GM19043 (cell line): ENCODE results near the gene LAMB3.
A peak's percentile ranks its signal among the peaks of the same experiment; 100 is the strongest.

ENCODE experiments used
- ATAC-seq: cut with Tn5 transposase; IDR thresholded peaks from one replicate; pipeline ENCODE4 v1.9.1; 2021; ENCODE audit warnings: low read depth; ENCODE audit not compliant: unreplicated experiment

The LAMB3 gene

DNA sequence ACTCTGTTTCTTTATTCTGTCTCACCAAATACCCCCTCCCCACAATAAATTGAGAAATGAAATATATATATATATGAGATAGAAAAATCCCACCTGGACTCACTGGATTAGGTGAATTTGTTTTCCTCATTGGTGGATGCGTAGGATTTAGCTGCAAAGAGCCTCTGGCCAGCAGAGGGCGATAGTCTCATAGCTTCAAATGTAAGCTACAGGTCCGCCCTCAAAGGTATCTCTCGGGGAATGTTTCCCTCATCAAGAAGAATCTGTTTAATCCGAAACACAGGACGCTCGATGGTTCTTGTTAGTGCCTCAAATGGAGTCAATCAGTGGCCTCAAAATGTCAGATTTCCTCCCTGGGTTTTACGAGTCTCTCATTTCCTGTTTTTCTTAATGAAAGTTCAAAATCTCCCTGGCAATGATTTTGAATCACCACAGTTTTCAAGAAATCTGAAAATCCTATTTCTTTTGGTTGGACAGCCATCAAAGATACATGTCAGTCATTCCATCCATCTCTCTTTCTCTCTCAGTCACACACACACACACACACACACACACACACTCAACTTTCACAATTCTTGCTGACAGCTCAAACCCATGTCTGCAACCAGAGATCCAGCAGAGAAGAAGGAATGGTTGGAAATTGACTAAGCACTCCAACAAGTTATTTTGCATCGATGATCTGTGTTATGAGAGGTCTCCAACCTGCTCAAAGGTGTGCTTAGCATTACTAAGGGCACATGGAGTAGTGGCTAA, 82.6 kb downstream of the LAMB3 start:
- ATAC-seq: no peak

DNA sequence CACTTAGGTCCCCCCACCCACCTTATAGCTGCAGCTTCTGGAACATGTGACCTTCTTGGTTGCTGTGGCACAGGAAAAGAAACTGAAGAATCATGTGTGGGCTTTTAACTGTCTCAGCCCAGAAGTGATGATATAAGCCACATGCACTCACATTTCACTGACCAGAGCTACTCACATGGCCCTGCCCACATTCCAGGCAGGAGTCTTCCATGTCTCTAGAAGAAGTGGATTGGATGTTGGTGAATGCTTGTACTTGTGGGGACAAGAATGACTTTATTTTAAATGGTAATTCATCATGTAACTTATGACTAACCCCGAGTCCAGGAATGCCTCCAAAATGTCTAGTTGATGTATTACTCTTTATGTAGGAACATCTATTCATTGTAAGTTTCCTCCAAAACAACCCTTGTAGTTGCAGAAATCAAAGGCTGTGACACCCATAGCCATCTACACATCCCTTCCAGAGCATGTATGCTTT, 84.5 kb downstream of the LAMB3 start:
- no peak for ATAC-seq

DNA sequence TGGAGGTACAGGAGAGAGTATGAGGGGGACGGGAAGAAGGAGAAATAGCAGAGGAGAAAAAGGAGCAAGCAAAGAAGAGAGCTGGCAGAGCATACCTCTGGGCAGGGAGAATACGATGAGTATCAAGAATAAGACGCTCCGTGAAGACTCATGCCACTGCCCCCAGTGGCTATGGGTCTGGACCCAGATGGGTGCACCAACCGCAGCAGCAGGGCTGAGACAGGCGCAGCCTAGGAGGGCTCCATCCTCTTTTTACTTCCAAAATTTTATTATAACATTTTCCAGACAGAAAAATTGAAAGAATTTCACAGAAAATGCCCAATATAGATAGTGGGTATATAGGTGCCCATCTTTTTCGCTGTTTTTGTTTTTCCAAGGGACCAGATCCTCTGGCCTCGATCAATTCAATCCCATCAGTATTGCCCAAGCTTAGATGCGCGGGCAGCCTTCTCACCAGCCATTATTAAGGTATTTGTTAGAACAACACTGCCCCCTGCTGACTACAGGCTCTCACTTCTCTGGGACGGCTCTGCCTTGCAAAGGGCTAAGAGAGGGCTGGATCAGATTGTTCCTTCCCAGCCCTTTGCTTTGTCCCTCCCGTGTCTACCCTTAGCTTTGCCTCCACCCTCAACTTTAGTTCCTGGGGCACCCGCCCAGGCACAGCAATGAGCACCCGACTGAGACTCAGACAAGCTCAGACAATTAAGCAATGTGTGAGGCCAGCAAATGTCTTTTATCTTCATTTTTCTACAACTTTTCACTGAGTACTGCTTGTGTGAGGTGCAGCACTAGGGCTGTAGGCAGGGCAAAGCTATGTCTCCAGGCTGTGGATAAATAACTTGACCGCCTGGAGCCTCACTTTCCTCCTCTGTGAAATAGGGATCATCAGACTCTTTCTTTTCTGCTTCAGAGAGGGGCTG, 86.2 kb downstream of the LAMB3 start:
- peak; percentile 78 for ATAC-seq
